MM.1S (cell line): ENCODE results near the gene LEMD2.

Experiments used
- CTCF ChIP-seq: fragments of 300-600 bp; sonication (generic); IDR thresholded peaks from 2 replicates; pipeline ENCODE4 v1.5.1; 2016; ENCODE audit warnings: antibody characterized with exemption, low read length, mixed read lengths
- EZH2 ChIP-seq: fragments of 300-600 bp; sonication (generic); optimal IDR thresholded peaks from 2 replicates; pipeline ENCODE3; 2017; ENCODE audit warnings: low read depth, mild to moderate bottlenecking, antibody characterized with exemption, low read length, mixed read lengths
- EZH2phosphoT487 ChIP-seq: fragments of 300-600 bp; sonication (generic); IDR thresholded peaks from 2 replicates; pipeline ENCODE4 v1.6.1; 2018; ENCODE audit warnings: antibody characterized with exemption, low read length

DNA sequence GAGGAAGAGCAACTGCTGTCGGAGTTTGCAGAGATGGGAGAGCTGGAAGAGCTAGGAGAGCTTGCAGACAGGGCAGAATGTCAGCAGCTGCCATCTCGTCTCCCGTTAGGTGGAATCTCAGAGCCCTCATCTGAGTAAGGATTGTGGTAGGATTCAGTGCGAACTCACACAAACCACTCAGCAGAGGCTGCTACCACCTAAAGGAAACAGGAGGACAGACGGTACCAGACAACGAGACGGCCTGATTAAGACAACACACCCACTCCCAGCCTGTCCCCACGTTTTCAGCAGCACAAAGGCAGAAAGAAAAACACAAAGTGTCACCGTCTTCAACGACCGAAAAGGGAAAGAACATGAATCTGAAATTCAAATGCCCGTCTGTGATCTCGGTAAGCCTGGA, 4.1 kb downstream of the LEMD2 start:
- TF ChIP-seq CTCF = no peak
- TF ChIP-seq EZH2 = no peak
- TF ChIP-seq EZH2phosphoT487 = no peak
